SKM-1 (cell line): ENCODE results near the gene PROX2.
A peak's percentile ranks its signal among the peaks of the same experiment; 100 is the strongest.

ENCODE experiments used
- DNase-seq: peaks from one replicate; lab custom pipeline; 2025; ENCODE audit not compliant: unreplicated experiment; lab: John Stamatoyannopoulos, UW

PROX2 gene

DNA sequence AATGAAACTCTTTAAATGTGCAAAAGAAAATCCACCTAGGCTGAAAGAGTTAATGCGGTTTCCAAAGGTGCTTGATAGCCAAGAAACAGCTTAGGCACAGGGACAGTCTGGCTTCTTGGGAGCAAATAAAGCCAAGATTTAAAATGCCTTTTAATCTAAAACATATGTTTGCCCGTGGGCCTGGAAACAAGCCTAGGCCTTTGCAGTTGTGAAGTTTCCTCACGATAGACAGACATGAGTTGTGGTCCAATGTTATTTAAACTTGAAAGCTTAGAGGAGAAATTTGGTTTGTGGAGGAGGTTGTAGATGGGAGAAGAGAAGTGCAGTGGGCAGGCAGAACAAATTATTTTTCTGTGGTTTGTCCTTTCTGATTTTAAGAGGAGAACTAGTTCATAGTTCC is 29.8 kb downstream of the PROX2 start:
- DNase-seq: no peak

- no peak for DNase-seq
Observed at GRCh38 chr14:74843653-74844052, 32.3 kb downstream of the PROX2 start.

GRCh38 chr14:74841230-74842207 is 34.4 kb downstream of the PROX2 start:
- peak; percentile 47 for DNase-seq

DNA sequence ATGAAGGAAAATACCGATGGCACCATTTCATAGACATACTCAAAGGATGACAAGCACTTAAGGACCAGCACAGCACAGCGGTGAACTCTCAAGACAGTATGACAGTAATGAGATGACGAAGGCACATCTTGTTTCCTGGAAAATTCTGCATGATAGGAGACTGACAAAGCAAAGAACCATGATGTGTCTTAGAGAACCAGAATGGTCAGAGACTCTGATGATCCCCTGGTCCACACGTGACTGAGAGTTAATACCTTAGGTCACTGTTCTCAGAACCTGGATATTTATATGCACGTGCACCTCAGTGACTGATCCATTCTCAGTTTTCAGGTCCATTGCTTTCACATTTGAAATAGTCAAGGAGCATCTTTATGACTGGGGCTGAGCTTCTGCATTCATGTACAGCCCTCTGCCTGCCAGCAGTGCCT is 35.3 kb downstream of the PROX2 start:
- DNase-seq: no peak

GRCh38 chr14:74838166-74838565 is 37.8 kb downstream of the PROX2 start:
- DNase-seq: no peak

- DNase-seq: no peak
Observed at GRCh38 chr14:74836251-74836960, 39.5 kb downstream of the PROX2 start.

- DNase-seq: no peak
Observed at GRCh38 chr14:74835645-74836250, 40.2 kb downstream of the PROX2 start.

- DNase-seq: no peak
Observed at GRCh38 chr14:74834692-74835392, 41.1 kb downstream of the PROX2 start.

DNA sequence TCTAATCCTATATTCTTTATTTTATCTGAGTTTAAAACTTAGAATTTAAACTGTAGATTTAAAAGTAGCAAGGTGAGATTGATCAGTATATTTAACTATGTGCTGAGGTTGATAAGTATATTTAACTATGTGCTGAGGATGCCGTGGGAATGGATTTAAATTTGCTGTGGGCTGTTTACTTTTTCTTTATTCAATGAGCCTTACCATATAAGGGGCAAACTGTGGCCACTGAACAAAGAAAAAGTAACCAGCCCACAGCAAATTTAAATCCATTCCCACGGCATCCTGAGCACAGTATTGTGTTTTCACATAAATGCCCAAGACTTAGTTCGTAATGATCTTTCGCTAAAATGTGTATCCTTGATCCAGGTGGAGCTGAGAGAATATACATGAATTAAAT is 43.1 kb downstream of the PROX2 start:
- DNase-seq: no peak

DNA sequence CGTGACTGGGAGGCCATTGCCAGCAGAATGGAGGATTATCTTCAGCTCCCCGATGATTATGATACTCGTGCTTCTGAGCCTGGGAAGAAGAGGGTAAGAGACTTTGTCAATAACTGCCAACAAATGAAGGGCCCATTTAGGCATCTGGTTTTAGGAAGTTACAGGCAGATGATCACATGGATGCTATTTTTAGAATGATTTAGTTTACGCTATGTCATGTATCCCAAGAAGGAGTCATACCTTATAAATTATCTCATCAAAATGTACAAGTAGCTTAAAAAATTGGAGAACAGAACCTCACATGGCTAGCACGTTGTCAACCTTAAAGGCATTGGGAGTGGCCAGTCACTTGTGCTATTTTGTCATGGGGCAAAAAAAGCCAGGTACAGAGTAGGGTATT is 46.7 kb downstream of the PROX2 start:
- no peak for DNase-seq

DNA sequence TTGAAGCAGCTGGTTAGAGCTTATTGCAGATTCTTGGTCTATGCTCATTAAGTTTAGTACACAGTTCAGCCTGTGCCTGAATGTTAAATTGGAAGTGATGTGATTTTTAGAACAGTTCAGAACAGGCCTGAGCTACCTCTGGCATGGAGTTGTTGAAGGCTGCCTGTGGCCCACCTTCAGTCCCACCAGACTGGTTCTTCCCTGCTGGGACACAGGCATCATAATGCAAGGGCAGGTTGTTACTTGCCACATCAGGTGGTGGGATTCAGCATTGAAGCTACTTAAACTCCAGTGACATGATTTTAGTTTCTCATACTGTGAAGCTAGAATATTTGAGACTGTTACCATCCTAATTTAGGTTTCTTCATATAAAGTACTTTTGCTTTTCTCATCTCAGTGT is 49.4 kb downstream of the PROX2 start:
- no peak for DNase-seq
